ENCODE data around the gene TNS1.

TNS1 gene

GRCh38 chr2:217820904-217821303 lies 181.9 kb downstream of the TNS1 start:
- TF ChIP-seq CTCF (IDR thresholded peaks at IDR 0.05; ENCODE audit: low read depth, low read length), result no peak
- no peak overlapping the region for H3K4me3 ChIP-seq (ENCODE audit: low read depth, low read length)

GRCh38 chr2:217820091-217820819 lies 182.5 kb downstream of the TNS1 start:
- no peak for TF ChIP-seq CTCF (IDR thresholded peaks at IDR 0.05; ENCODE audit: low read depth, low read length)
- H3K4me3 ChIP-seq (ENCODE audit: low read depth, low read length), result no peak overlapping the region

GRCh38 chr2:217818293-217818850 lies 184.4 kb downstream of the TNS1 start:
- H3K4me3 ChIP-seq (ENCODE audit: low read depth, low read length), result no peak overlapping the region
- no peak for TF ChIP-seq CTCF (IDR thresholded peaks at IDR 0.05; ENCODE audit: low read depth, low read length)

- no peak for TF ChIP-seq CTCF (IDR thresholded peaks at IDR 0.05; ENCODE audit: low read depth, low read length)
- no peak overlapping the region for H3K4me3 ChIP-seq (ENCODE audit: low read depth, low read length)
These were observed 185.1 kb downstream of the TNS1 start for GRCh38 chr2:217817466-217818292.

- H3K4me3 ChIP-seq (ENCODE audit: low read depth, low read length), result no peak overlapping the region
- no peak for TF ChIP-seq CTCF (IDR thresholded peaks at IDR 0.05; ENCODE audit: low read depth, low read length)
These were observed 186.4 kb downstream of the TNS1 start for GRCh38 chr2:217816396-217816869.

- TF ChIP-seq CTCF (IDR thresholded peaks at IDR 0.05; ENCODE audit: low read depth, low read length), result no peak
These were observed 189.0 kb downstream of the TNS1 start for GRCh38 chr2:217813828-217814227.

GRCh38 chr2:217812170-217812569 lies 190.6 kb downstream of the TNS1 start:
- H3K4me3 ChIP-seq (ENCODE audit: low read depth, low read length), result no peak overlapping the region
- TF ChIP-seq CTCF (IDR thresholded peaks at IDR 0.05; ENCODE audit: low read depth, low read length), result no peak

More at GRCh38 chr2:217813828-217814227, 189.0 kb downstream of the TNS1 start:
- no peak overlapping the region for H3K4me3 ChIP-seq (ENCODE audit: low read depth, low read length)
